ENCODE data around the gene ACTBL2.
"Not testable (repeated sequence)": the region's sequence is repeated elsewhere in the genome, so short reads cannot be mapped to it uniquely, and the experiment has no call there.

The ACTBL2 gene

GRCh38 chr5:57493034-57493433, 10.4 kb upstream of the ACTBL2 start:
- no peak for DNase-seq

DNA sequence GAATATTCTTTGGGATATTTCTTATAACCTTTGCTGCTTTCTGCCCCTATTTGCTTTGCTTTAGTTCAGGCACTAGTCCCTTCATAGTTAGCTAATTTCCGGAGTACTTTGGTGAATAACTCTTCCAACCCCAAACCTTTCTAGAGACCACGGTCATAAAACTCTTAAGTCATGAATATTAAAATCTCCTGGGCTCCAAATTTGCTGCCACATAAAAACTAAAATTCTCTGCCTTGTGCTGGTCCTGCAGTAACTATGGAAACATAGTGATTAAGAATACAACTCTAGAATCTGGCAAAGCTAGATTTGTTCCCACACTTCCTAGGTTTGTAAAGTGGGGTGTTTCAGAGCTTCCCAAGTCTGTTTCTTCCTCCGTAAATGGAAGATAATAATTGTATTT, 10.0 kb upstream of the ACTBL2 start:
- no peak for DNase-seq

DNA sequence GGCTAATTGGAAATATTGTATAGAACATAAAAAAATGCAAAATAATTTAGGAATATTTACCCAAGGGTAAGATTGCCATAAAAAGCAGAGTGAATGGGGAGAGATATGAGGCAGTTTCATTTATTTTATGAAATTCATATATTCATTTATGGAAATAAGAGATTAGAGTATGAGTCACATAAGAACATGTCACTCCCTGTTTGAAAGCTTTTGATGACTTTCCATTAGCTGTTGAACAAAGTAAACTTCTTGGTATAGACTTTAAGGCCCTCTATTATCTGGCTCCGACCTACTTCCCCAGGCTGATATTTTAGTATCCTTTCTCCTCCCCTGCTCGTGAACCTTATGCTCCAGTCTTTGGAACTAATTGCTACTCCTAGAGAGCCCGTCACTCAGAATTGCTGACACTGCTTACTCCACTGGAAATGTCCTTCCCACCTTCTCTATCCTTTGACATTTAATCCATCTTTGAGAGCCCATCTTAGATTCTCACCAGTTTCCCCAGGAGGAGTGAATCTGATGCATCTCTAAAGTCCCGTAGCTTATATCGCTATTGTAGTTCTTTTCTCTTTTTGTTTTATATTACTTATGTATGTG, 8.9 kb upstream of the ACTBL2 start:
- DNase-seq = no peak

DNA sequence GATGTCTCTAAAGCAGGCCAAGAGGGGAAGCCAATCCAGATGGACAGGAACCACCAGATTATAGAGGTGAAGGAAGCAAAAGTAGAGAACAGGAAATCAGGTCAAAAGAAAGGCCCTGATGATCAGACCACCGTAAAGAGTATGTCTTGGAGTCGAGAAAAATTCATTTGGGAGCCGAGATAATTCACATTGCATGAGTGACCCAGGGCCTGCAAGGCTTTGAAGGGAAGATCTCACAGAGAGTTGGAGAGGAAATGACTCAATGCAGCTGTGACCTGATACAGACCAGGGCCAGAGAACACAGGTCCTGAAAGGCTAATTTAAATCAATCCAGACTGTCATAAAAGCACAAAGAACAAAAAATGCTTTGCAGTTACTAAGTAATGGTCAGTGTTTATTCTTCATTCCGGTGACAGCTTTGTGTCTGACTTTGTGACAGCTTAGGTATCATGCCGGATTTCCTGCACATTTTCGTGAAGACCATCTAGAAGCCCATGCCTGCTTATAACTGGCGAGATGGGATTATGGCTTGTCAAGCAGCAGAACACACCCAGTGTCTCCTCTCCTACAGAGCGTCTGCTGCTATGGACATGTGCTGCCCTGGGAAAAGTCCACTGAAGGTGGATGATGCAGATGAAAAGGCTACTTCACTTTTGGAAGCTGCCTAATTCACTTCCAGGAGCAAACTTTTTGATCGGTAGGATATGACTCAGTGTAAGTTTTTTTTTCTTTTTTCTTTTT, 5.8 kb upstream of the ACTBL2 start:
- no peak for DNase-seq

DNA sequence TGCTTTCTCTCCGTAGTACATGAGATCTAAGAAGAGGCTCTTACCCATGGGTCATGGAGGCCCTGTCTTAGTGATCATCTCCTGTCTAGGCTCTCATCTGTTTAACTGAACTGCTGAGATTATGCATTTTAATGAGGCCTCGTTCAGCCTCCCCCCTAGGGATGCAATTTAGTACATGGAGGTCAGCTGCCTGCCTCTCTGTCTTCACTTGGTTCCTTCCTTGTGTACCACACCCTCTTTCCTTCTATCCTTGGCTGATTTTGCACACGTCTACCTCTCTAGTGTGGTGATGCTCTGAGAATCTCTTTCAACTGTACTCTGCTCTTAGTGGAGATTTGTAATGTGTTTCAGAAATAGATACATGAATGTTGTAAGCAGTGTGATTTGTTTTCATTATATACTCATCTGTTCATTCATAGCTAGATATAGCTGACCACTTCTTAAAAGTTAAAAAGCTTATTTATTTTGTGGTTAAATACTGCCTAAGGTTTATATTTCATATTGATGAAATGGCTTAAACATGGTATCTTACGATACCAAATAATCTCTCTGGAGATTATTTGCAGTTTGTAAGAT, 3.5 kb upstream of the ACTBL2 start:
- DNase-seq = no peak

- DNase-seq = no peak
Measured at GRCh38 chr5:57478826-57479225, 3.8 kb downstream of the ACTBL2 start.

DNA sequence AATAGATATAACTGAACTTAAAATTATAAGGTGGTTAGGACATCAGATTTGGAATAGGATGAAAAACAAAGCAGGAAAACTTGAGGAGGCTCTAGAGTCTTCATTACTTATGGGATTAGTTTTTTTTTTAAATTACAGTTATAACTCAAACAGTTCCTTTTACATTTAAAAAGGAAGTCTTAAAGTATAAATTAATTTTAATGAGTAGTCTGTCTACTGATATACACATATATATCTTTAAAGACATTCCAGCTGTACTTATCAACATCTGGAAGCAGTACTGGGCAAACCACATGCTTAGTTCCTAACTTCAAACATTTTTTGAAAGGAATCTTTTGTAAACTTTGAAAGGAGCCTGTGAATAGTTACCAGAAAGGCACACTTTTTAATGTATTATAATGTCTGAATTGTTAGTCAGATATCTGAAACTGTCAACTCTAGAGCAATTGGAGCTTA, 6.0 kb downstream of the ACTBL2 start:
- DNase-seq = no peak

DNA sequence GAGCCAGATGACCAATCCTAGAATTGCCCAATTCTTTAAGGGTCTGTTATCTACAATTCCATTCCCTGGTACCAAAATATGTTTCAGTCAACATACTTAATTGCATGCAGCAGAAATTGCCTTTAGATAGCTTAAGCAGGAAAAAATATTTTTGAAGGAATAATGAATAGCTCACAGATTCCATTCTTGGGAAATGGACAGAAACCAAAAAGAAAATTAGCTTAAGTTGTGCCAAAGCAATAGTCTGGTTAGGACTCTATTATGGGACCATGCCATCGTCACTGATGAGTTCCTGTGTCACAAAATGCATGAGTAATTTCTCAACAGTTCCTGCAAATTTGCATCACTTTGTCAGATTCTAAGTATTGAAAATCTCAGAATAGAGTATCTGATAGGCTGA, 12.3 kb downstream of the ACTBL2 start:
- DNase-seq = no peak

DNA sequence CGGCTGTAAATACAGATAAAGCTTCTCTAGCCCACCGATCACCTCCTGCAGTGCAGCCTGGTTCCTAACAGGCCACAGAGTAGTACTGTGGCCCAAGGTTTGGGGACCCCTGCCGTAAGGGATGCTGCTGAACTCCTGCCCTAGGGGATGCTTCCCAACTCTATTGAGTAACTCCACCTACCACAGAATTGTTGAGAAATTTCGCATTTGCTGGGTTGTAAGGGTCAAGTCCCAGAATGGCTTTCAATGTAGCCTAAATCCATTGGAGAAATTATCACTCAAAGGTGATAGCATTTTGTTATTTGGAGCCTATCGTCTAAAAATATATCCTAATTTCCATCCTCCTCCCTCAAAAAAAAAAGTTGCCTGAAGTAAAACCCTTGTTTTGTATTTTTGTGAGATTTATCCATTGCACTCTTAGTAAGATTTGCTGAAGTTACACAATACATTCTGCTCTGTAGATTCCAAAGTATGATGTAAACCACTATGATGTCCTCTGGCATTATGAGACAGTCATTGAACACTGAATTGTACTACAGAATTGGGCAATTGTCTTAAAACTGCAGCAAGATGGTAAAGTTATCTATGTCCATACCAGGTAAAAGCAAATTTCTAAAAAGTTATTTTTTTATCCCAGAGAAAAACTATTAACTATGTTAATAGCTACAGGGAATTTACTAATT, 14.0 kb downstream of the ACTBL2 start:
- DNase-seq = no peak

DNA sequence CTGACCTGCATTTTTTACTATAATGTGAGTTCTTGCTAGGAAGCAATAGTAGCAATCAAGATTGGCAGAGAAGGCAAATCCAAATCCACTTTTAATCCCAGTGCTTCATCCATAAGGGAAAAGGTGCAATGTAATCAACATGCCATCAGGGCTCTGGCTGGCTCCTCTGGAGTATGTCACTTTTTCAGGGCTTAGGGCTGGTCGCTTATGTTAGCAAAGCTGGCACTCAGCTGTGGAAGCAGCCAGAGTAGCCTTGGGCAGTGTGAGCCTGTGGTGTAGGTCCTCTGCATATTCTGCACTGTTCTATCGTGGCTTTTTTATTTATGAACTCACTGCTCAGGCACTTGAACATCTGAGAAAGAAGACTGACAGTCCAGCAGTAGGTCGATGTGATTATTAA, 16.1 kb downstream of the ACTBL2 start:
- no peak for DNase-seq

DNA sequence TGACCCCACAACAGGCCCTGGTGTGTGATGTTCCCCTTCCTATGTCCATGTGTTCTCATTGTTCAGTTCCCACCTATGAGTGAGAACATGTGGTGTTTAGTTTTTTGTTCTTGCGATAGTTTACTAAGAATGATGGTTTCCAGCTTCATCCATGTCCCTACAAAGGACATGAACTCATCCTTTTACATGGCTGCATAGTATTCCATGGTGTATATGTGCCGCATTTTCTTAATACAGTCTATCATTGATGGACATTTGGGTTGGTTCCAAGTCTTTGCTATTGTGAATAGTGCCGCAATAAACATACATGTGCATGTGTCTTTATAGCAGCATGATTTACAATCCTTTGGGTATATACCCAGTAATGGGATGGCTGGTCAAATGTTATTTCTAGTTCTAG, 22.6 kb downstream of the ACTBL2 start:
- not testable (repeated sequence) for DNase-seq

DNA sequence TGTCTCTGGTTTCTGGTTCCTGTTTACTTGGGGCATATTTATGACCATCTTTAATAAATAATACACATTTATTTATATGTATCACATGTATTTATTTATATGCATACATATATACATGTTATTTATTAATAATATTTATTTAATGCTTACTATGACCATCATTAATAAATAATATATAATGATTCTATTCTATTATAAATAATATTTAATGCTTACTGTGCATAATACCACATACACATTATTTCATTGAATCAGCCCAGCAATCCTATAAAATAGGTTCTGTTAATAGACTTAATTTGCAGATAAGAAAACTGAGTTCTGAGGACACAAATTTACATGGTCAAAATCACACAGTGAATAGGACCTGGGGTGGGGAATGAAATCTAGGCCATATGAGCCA, 24.2 kb downstream of the ACTBL2 start:
- no peak for DNase-seq

GRCh38 chr5:57456531-57457135, 26.0 kb downstream of the ACTBL2 start:
- no peak for DNase-seq

DNA sequence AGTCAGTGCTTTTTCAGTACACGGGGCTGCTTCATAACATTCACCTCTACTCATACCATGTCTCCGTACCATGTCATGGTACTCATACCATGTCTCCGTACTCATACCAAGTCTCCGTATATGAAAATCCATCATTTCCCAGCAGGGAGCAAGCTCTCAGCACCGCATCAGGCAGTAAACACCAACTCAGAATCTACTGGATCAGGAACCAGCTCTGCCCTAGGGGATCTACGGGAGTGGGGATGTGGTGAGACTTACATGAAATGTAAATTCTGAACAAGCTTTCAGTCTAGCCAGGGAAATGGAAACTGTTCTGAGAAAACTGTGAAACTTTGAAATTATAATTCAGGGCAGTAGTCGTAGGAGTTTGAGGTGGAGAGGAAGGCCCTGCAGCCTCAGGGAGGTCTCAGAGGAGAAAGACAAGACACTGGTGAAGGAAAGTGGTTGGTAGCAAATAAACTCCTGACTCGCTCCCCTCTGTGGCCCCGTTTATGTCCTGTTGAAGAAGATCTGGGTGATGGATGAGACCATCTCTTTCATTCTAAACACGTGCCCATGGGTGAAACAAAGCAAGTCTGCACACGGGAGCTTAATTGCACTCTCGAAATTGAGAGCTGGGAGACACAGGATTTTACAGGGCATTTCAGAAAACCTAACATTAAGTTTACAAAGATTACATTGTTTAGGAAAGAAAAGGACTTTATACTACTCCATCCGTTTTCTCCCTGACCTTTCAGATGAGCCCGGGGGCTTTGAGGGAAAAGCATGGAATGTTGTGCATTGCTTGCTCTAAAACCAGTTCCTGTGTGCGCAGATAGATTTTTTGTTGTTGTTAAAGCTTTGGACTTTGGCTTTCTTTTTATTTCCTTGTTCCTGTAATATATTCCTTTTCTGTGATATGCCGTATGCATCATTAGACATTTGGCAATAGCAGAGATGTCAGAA, 26.8 kb downstream of the ACTBL2 start:
- DNase-seq = no peak

DNA sequence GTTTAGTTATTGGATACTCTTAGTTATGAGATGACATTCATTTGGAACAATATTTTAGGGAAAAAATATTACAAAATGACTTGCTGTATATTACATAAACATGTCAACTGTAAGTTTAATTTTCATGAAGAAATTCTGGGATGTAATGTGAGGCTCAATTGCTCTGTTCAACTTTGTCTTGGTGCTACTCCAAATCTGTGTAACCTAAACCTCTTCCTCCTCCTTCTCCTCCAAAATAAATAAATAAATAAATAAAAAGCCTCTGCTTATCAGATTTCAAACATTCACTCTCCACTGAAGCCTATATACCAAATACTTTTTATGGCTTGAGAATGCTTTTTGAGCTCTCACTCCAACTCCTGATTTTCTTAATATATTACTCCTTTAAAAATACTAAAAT, 27.7 kb downstream of the ACTBL2 start:
- no peak for DNase-seq

DNA sequence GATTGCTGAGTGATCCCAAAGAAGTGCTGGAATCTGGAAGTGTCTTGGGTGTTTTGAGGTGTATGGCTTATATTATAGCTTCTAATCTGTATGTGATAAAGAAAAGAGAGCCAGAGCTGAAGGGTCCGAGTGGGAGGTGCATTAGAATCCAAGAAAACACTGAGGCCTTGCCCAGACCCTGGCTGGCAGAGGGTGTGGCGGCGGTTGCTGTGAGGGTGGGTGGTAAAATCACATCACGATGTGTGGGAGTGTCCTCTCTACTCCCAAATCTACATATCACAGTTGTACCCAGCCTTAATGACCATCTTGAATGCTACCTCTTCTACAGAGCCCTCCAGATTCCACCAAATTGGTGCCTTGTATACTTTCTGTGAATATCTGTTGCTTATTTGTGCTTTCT, 28.9 kb downstream of the ACTBL2 start:
- DNase-seq = no peak

DNA sequence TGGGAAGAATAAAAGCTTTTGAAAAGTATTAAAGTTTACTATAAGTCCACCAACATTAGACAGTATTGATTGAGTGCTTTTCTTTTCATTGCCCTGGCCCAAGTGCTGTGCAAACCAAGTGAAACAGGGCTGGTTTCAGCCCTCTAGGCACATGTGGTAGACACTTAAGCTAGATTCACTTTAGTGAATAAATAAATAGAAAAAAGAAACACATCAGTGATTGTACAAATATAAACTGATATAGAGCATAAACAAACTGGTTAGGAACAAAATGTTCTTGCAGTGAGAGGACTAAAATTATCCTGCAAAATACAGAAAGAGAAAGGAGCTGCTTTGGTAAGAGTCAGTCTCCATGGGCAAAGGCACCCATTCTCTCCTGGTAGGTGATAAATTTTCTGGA, 29.7 kb downstream of the ACTBL2 start:
- no peak for DNase-seq

- DNase-seq = no peak
Measured at GRCh38 chr5:57450991-57451876, 31.4 kb downstream of the ACTBL2 start.

DNA sequence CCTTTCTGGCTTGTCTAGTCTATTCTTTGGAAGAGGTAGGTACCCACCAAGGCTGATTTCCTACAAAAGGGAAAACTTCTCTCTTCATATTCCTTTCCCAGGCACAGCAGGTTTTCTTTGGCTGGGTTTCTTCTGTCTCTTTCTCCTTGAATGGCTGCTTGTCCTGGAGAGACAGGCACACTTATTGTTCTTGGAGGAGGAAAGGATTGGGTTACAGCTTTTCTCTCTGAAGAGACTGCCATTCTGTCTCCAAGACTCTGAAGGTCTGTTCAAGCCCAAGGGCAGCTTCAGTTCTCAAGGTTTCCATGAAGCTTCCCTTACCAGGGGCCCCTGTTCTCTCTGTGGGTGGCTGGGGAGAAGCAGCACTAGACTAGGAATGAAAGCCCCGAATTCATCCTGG, 33.9 kb downstream of the ACTBL2 start:
- DNase-seq = no peak

GRCh38 chr5:57448287-57448686, 34.3 kb downstream of the ACTBL2 start:
- no peak for DNase-seq

DNA sequence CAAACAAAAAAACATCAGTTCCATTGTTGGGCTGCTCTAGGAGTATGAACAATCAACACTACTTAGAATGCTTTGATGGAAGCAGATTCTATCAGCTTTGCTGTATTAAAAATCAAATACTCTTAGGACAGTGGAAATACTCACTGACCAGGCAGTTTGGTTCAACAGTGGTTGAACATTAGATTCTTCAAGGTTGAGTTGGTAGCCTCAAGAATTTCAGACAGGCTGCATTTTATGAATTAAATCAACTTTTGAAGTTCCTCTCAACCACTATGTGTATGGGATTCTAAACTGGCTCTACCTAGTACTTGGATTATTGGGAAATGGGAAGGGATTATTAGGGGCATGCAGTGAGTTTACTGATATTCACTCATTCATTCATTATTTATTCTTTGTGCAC, 35.0 kb downstream of the ACTBL2 start:
- DNase-seq = no peak

All from NCI-H1092 (cell line).